HCT116 (cell line): ENCODE results near the gene RELL1. TPM values are rescaled to one million over a fixed set of nuclear protein-coding genes. Genes with fewer than 3 reads are reported as not detected.

Source experiments
- ATAC-seq: fragments of 200-7000 bp; cut with Tn5 transposase; 2 replicates; pipeline ENCODE4 v1.9.1; 2020; ENCODE audit warnings: mild to moderate bottlenecking, moderate library complexity
- BruUV-seq: library from RNA; stranded (reverse); fragments of 400-500 nt; replicated peaks from 2 replicates; lab custom pipeline; 2021; lab: Mats Ljungman, UMichigan
- CTCF ChIA-PET: fragments of 300-600 bp; sonication (Branson Sonifier 250); formaldehyde crosslinking; loops from one replicate; lab custom pipeline; 2021; ENCODE audit warnings: antibody characterized with exemption; lab: Charles Lee
- POLR2A ChIA-PET: fragments of 300-600, 350-600 bp; sonication (Branson Sonifier 250); formaldehyde crosslinking; loops from one replicate; lab custom pipeline; 2021; ENCODE audit warnings: antibody characterized with exemption; lab: Charles Lee
- RAD21 ChIA-PET, 2 experiments: fragments of 300-600 bp; sonication (Branson Sonifier 250); formaldehyde crosslinking; loops; one replicate each; lab custom pipeline; 2023; ENCODE audit warnings: low total read pairs in 2 of 2; ENCODE audit not compliant: uncharacterized antibody in 2 of 2, unreplicated experiment in 2 of 2, low non-redundant PET in 1 of 2; lab: Charles Lee
- DNase-seq: peaks from one replicate; pipeline ENCODE4 v3.0.0-alpha.2; 2010; ENCODE audit warnings: low read depth, low spot score
- H2AFZ ChIP-seq: fragments of 200-600 bp; shearing (Covaris generic), sonication (generic); 2 replicates; pipeline ENCODE4 v1.6.1; 2017; ENCODE audit warnings: low read depth, mixed run types, mixed read lengths, antibody characterized with exemption, low read length; ENCODE audit not compliant: poor library complexity, severe bottlenecking
- H3K27ac ChIP-seq: 2 replicates; pipeline ENCODE4 v1.5.1; 2012; ENCODE audit warnings: low read depth, low read length
- H3K27me3 ChIP-seq: fragments of 200-600 bp; sonication (generic); 2 replicates; pipeline ENCODE4 v1.6.1; 2016; ENCODE audit warnings: mixed run types, low read length, mixed read lengths; ENCODE audit not compliant: insufficient read depth
- H3K36me3 ChIP-seq, 2 experiments: fragments of 200-500 bp in 1 of 2; fragments of 200-600 bp in 1 of 2; sonication (Bioruptor generic) in 1 of 2; sonication (generic) in 1 of 2; 2 replicates each; pipeline versions ENCODE4 v1.5.1 to v1.6.1; 2014 to 2016; ENCODE audit warnings: low read length in 2 of 2, inconsistent platforms in 1 of 2, mixed read lengths in 1 of 2, mixed run types in 1 of 2; ENCODE audit not compliant: insufficient read depth in 2 of 2, control insufficient read depth in 1 of 2
- H3K4me1 ChIP-seq, 2 experiments: fragments of 200-600 bp in 1 of 2; sonication (generic) in 1 of 2; 2 replicates each; pipeline versions ENCODE4 v1.5.1 to v1.6.1; 2012 to 2017; ENCODE audit warnings: low read length in 2 of 2, inconsistent platforms in 1 of 2, mild to moderate bottlenecking in 1 of 2, mixed read lengths in 1 of 2, mixed run types in 1 of 2, moderate library complexity in 1 of 2; ENCODE audit not compliant: insufficient read depth in 2 of 2, control insufficient read depth in 1 of 2
- H3K4me2 ChIP-seq: fragments of 200-600 bp; sonication (generic); 2 replicates; pipeline ENCODE4 v1.6.1; 2017; ENCODE audit warnings: mixed run types, low read length, mixed read lengths
- H3K4me3 ChIP-seq, 2 experiments: fragments of 200-600 bp in 1 of 2; sonication (generic) in 1 of 2; replicated peaks in 1 of 2; 2 replicates each; pipeline ENCODE4 v1.5.1; 2011 to 2016; ENCODE audit warnings: low read length in 2 of 2, control low read depth in 1 of 2, low read depth in 1 of 2, mild to moderate bottlenecking in 1 of 2, mixed read lengths in 1 of 2, mixed run types in 1 of 2
- H3K79me2 ChIP-seq: fragments of 200-600 bp; sonication (generic); 2 replicates; pipeline ENCODE4 v1.6.1; 2017; ENCODE audit warnings: mild to moderate bottlenecking, mixed run types, low read length, moderate library complexity, mixed read lengths; ENCODE audit not compliant: insufficient read depth
- H3K9ac ChIP-seq: fragments of 200-600 bp; sonication (generic); 2 replicates; pipeline ENCODE4 v1.6.1; 2016; ENCODE audit warnings: low read length, mixed read lengths
- H3K9me2 ChIP-seq: fragments of 200-600 bp; sonication (generic), shearing (Covaris generic); 2 replicates; pipeline ENCODE4 v1.6.1; 2017; ENCODE audit warnings: mixed run types, mild to moderate bottlenecking, moderate library complexity; ENCODE audit not compliant: insufficient read depth
- H3K9me3 ChIP-seq, 2 experiments: fragments of 200-500 bp in 1 of 2; fragments of 200-600 bp in 1 of 2; sonication (Bioruptor generic) in 1 of 2; sonication (generic) in 1 of 2; 2 replicates each; pipeline ENCODE4 v1.6.1; 2014 to 2017; ENCODE audit warnings: low read length in 2 of 2, mixed read lengths in 2 of 2, inconsistent platforms in 1 of 2, low read depth in 1 of 2, mild to moderate bottlenecking in 1 of 2, mixed run types in 1 of 2, moderate library complexity in 1 of 2; ENCODE audit not compliant: control insufficient read depth in 1 of 2, insufficient read depth in 1 of 2
- H4K20me1 ChIP-seq: fragments of 200-600 bp; sonication (generic), shearing (Covaris generic); 2 replicates; pipeline ENCODE4 v1.6.1; 2017; ENCODE audit warnings: mixed run types, mild to moderate bottlenecking, moderate library complexity; ENCODE audit not compliant: insufficient read depth
- CBX3 ChIP-seq: IDR thresholded peaks from 2 replicates; pipeline ENCODE4 v1.6.1; 2012; ENCODE audit warnings: low read depth
- CEBPB ChIP-seq: IDR thresholded peaks from 2 replicates; pipeline ENCODE4 v1.6.1; 2012; ENCODE audit warnings: low read depth
- EZH2 ChIP-seq: fragments of 200-600 bp; sonication (generic); IDR thresholded peaks from 2 replicates; pipeline ENCODE4 v1.6.1; 2017; ENCODE audit warnings: antibody characterized with exemption, mixed run types
- EZH2phosphoT487 ChIP-seq: fragments of 200-600 bp; IDR thresholded peaks from 2 replicates; pipeline ENCODE4 v1.6.1; 2018; ENCODE audit warnings: antibody characterized with exemption, borderline replicate concordance
- FOSL1 ChIP-seq: IDR thresholded peaks from 2 replicates; pipeline ENCODE4 v1.6.1; 2012; ENCODE audit warnings: low read depth
- JUND ChIP-seq: IDR thresholded peaks from 2 replicates; pipeline ENCODE4 v1.6.1; 2012
- POLR2A ChIP-seq: IDR thresholded peaks from 2 replicates; pipeline ENCODE4 v1.7.0; 2011; ENCODE audit warnings: borderline replicate concordance; ENCODE audit not compliant: insufficient read depth, insufficient read length; ENCODE audit errors: extremely low read depth
- SIN3A ChIP-seq: IDR thresholded peaks from 2 replicates; pipeline ENCODE4 v1.6.1; 2012; ENCODE audit warnings: low read depth
- SP1 ChIP-seq: IDR thresholded peaks from 2 replicates; pipeline ENCODE4 v1.6.1; 2012; ENCODE audit warnings: low read depth
- SRF ChIP-seq: IDR thresholded peaks from 2 replicates; pipeline ENCODE4 v1.6.1; 2012; ENCODE audit warnings: low read depth
- TCF7L2 ChIP-seq: IDR thresholded peaks from 2 replicates; pipeline ENCODE4 v1.7.0; 2011; ENCODE audit warnings: borderline replicate concordance, inconsistent platforms; ENCODE audit not compliant: insufficient read depth, insufficient read length; ENCODE audit errors: extremely low read depth
- YY1 ChIP-seq: IDR thresholded peaks from 2 replicates; pipeline ENCODE4 v1.6.1; 2011; ENCODE audit warnings: low read length, low read depth, moderate library complexity, mild to moderate bottlenecking; ENCODE audit not compliant: insufficient replicate concordance; ENCODE audit errors: extremely low read depth
- ZFX ChIP-seq: fragments of 450-650 bp; IDR thresholded peaks from 2 replicates; pipeline ENCODE4 v1.6.1; 2017
- intact Hi-C: fragments of 100-400 bp; cut with micrococcal nuclease; formaldehyde crosslinking; loops from 2 replicates; pipeline ENCODE4 v1.10.0; 2022
- total RNA-seq: library from RNA; stranded (reverse); gene quantifications from one replicate; pipeline ENCODE4 v1.2.1, GENCODE V29; 2021; ENCODE audit not compliant: unreplicated experiment
- TF ChIP-seq, protein P1 (sequence below): IDR thresholded peaks from 2 replicates; pipeline ENCODE4 v1.6.1; 2012; ENCODE audit warnings: low read depth
- TF ChIP-seq, protein P2 (sequence below): IDR thresholded peaks from 2 replicates; pipeline ENCODE4 v1.6.1; 2011; ENCODE audit warnings: mild to moderate bottlenecking, low read length, moderate library complexity; ENCODE audit not compliant: insufficient replicate concordance; ENCODE audit errors: extremely low read depth

The RELL1 gene
- total RNA-seq, 1 experiment from 2014 or later: 30.2 TPM

DNA sequence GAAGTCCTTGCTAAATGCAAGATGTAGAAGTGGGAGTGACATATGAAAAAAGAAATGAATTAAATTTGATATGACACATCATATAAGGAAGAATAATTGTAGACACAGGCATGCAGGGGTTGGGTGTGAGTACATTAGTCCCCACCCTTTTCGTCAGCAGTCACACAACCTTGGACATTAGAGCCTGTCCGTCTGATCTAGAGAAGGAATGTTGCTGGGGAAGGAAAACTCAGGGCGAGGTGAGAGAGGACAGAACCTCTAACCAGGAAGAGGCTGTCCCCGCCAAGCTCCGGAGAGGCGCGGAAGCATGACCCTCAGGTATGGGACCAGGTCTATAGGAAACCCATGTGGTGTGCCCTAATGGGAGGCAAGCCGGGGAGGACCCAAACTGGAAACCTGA, 102.1 kb downstream of the RELL1 start:
- DNase-seq (no peak), ATAC-seq (no peak)
- no peaks in the 10 kb centered on the region for H3K4me1 ChIP-seq
- RAD21 ChIA-PET: no interaction called here
- no peaks in the 10 kb centered on the region for H4K20me1 ChIP-seq
- POLR2A ChIA-PET: no interaction called here
- no peaks in the 10 kb centered on the region for H3K9me2 ChIP-seq
- H3K9ac ChIP-seq: no peak overlapping the region
- H2AFZ ChIP-seq: no peak overlapping the region
- H3K27me3 ChIP-seq: no peaks in the 10 kb centered on the region
- no peak overlapping the region for H3K4me3 ChIP-seq
- H3K4me2 ChIP-seq: no peak overlapping the region
- H3K79me2 ChIP-seq: no peaks in the 10 kb centered on the region
- no peak for TF ChIP-seq TCF7L2
- TF ChIP-seq ZFX: no peak
- no peak for TF ChIP-seq CBX3
- no peak for TF ChIP-seq CEBPB
- TF ChIP-seq POLR2A: no peak
- no peak overlapping the region for H3K27ac ChIP-seq
- intact Hi-C loops: no loop called here
- CTCF ChIA-PET: no interaction called here
- BruUV-seq: no TSS peak
- H3K9me3 ChIP-seq: no peaks in the 10 kb centered on the region
- H3K36me3 ChIP-seq: no peaks in the 10 kb centered on the region

DNA sequence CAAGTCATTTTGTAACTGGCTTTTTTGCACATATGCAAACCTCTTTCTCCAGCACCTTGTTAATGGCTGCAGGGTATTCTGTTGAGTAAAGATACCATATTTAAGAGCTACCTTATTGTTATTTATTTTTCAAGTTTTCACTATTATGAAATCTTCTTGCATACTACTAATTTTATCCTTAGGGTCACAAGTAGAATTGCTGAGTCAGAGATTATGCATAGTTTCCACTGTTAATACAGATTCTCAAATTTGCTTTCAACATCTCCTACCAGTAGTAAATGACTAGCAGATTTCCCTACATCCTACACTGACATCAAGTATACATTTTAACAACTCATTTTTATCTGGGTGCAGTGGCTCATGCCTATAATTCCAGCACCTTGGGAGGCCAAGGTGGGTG, 112.6 kb downstream of the RELL1 start:
- ATAC-seq (no peak), DNase-seq (no peak)
- POLR2A ChIA-PET: no interaction called here
- no peak overlapping the region for H2AFZ ChIP-seq
- H3K27me3 ChIP-seq: no peaks in the 10 kb centered on the region
- no peak overlapping the region for H3K4me3 ChIP-seq
- H3K4me2 ChIP-seq: no peak overlapping the region
- no peaks in the 10 kb centered on the region for H3K9me2 ChIP-seq
- H3K27ac ChIP-seq: no peak overlapping the region
- RAD21 ChIA-PET: no interaction called here
- H3K79me2 ChIP-seq: no peaks in the 10 kb centered on the region
- no peaks in the 10 kb centered on the region for H3K9me3 ChIP-seq
- H3K36me3 ChIP-seq: no peaks in the 10 kb centered on the region
- no peak overlapping the region for H3K9ac ChIP-seq
- no peaks in the 10 kb centered on the region for H3K4me1 ChIP-seq
- intact Hi-C loops: no loop called here
- CTCF ChIA-PET: no interaction called here
- no TSS peak for BruUV-seq
- no peaks in the 10 kb centered on the region for H4K20me1 ChIP-seq
- TF ChIP-seq CEBPB: no peak
- no peak for TF ChIP-seq SP1
- no peak for TF ChIP-seq SIN3A
- no peak for TF ChIP-seq JUND
- TF ChIP-seq YY1: no peak
- TF ChIP-seq FOSL1: no peak
- TF ChIP-seq EZH2phosphoT487: no peak
- TF ChIP-seq TCF7L2: no peak
- TF ChIP-seq EZH2: no peak
- no peak for TF ChIP-seq POLR2A
- TF ChIP-seq, protein P1, sequence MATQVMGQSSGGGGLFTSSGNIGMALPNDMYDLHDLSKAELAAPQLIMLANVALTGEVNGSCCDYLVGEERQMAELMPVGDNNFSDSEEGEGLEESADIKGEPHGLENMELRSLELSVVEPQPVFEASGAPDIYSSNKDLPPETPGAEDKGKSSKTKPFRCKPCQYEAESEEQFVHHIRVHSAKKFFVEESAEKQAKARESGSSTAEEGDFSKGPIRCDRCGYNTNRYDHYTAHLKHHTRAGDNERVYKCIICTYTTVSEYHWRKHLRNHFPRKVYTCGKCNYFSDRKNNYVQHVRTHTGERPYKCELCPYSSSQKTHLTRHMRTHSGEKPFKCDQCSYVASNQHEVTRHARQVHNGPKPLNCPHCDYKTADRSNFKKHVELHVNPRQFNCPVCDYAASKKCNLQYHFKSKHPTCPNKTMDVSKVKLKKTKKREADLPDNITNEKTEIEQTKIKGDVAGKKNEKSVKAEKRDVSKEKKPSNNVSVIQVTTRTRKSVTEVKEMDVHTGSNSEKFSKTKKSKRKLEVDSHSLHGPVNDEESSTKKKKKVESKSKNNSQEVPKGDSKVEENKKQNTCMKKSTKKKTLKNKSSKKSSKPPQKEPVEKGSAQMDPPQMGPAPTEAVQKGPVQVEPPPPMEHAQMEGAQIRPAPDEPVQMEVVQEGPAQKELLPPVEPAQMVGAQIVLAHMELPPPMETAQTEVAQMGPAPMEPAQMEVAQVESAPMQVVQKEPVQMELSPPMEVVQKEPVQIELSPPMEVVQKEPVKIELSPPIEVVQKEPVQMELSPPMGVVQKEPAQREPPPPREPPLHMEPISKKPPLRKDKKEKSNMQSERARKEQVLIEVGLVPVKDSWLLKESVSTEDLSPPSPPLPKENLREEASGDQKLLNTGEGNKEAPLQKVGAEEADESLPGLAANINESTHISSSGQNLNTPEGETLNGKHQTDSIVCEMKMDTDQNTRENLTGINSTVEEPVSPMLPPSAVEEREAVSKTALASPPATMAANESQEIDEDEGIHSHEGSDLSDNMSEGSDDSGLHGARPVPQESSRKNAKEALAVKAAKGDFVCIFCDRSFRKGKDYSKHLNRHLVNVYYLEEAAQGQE: no peak
- TF ChIP-seq ZFX: no peak
- TF ChIP-seq SRF: no peak
- TF ChIP-seq, protein P2, sequence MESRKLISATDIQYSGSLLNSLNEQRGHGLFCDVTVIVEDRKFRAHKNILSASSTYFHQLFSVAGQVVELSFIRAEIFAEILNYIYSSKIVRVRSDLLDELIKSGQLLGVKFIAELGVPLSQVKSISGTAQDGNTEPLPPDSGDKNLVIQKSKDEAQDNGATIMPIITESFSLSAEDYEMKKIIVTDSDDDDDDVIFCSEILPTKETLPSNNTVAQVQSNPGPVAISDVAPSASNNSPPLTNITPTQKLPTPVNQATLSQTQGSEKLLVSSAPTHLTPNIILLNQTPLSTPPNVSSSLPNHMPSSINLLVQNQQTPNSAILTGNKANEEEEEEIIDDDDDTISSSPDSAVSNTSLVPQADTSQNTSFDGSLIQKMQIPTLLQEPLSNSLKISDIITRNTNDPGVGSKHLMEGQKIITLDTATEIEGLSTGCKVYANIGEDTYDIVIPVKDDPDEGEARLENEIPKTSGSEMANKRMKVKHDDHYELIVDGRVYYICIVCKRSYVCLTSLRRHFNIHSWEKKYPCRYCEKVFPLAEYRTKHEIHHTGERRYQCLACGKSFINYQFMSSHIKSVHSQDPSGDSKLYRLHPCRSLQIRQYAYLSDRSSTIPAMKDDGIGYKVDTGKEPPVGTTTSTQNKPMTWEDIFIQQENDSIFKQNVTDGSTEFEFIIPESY: no peak
